ENCODE results near the gene GOSR2.

Gene GOSR2

GRCh38 chr17:46885415-46886309 lies 37.3 kb upstream of the GOSR2 start:
- no peak for DNase-seq (ENCODE audit: extremely low read depth, low read depth)
- TF ChIP-seq CTCF (IDR thresholded peaks at IDR 0.05; ENCODE audit: low read depth, low read length): no peak

- no peak for DNase-seq (ENCODE audit: extremely low read depth, low read depth)
- no peak for TF ChIP-seq CTCF (IDR thresholded peaks at IDR 0.05; ENCODE audit: low read depth, low read length)
Measured at GRCh38 chr17:46886310-46886663, 36.7 kb upstream of the GOSR2 start.

- TF ChIP-seq CTCF (IDR thresholded peaks at IDR 0.05; ENCODE audit: low read depth, low read length): no peak
- DNase-seq (ENCODE audit: extremely low read depth, low read depth): no peak
Measured at GRCh38 chr17:46887717-46888116, 35.2 kb upstream of the GOSR2 start.

GRCh38 chr17:46888727-46889126 lies 34.2 kb upstream of the GOSR2 start:
- TF ChIP-seq CTCF (IDR thresholded peaks at IDR 0.05; ENCODE audit: low read depth, low read length): no peak
- DNase-seq (ENCODE audit: extremely low read depth, low read depth): no peak

GRCh38 chr17:46889519-46889918 lies 33.4 kb upstream of the GOSR2 start:
- DNase-seq (ENCODE audit: extremely low read depth, low read depth): no peak
- TF ChIP-seq CTCF (IDR thresholded peaks at IDR 0.05; ENCODE audit: low read depth, low read length): no peak

- no peak for TF ChIP-seq CTCF (IDR thresholded peaks at IDR 0.05; ENCODE audit: low read depth, low read length)
- DNase-seq (ENCODE audit: extremely low read depth, low read depth): no peak
Measured at GRCh38 chr17:46889992-46890564, 32.9 kb upstream of the GOSR2 start.

- DNase-seq (ENCODE audit: extremely low read depth, low read depth): no peak
- TF ChIP-seq CTCF (IDR thresholded peaks at IDR 0.05; ENCODE audit: low read depth, low read length): no peak
Measured at GRCh38 chr17:46890638-46891037, 32.3 kb upstream of the GOSR2 start.
